Measurements from ENCODE around the gene GAA.

Gene GAA

GRCh38 chr17:80083136-80083661 is 18.2 kb upstream of the GAA start:
- no peaks in the 10 kb centered on the region for H3K9me3 ChIP-seq (ENCODE audit: low read length)
- H3K4me3 ChIP-seq (ENCODE audit: low read depth, low read length, poor library complexity, severe bottlenecking): no peak overlapping the region
- no peak overlapping the region for H3K4me2 ChIP-seq (ENCODE audit: low read length)
- no peaks in the 10 kb centered on the region for H3K4me1 ChIP-seq (ENCODE audit: insufficient read depth, low read length, severe bottlenecking)
- no peak overlapping the region for H3K9ac ChIP-seq (ENCODE audit: low read length)
- H3K36me3 ChIP-seq (ENCODE audit: insufficient read depth, low read length): no peaks in the 10 kb centered on the region
- no peak overlapping the region for H2AFZ ChIP-seq (ENCODE audit: low read length)
- H3K79me2 ChIP-seq (ENCODE audit: insufficient read depth, low read length): no peaks in the 10 kb centered on the region
- H3F3A ChIP-seq (ENCODE audit: insufficient read depth, low read length): no peaks in the 10 kb centered on the region
- no peak overlapping the region for H3K27ac ChIP-seq (ENCODE audit: low read depth, low read length, poor library complexity, severe bottlenecking)
- H4K20me1 ChIP-seq (ENCODE audit: insufficient read depth, low read length): no peaks in the 10 kb centered on the region
- no peaks in the 10 kb centered on the region for H3K27me3 ChIP-seq (ENCODE audit: insufficient read depth, low read length)
- TF ChIP-seq EZH2 (IDR thresholded peaks at IDR 0.05; ENCODE audit: borderline replicate concordance, low read length): no peak
- no peak for TF ChIP-seq CTCF (IDR thresholded peaks at IDR 0.05; ENCODE audit: low read length)
- H3K9me2 ChIP-seq (ENCODE audit: low read depth, low read length): no peaks in the 10 kb centered on the region

GRCh38 chr17:80084773-80085172 is 16.6 kb upstream of the GAA start:
- Histone ChIP-seq H3K27ac (ENCODE audit: low read depth, low read length, poor library complexity, severe bottlenecking) (no peak overlapping the region), H3K4me3 (ENCODE audit: low read depth, low read length, poor library complexity, severe bottlenecking) (no peak overlapping the region), H3K9ac (ENCODE audit: low read length) (no peak overlapping the region), H3K79me2 (ENCODE audit: insufficient read depth, low read length) (no peaks in the 10 kb centered on the region), H3K4me2 (ENCODE audit: low read length) (no peak overlapping the region), H3K4me1 (ENCODE audit: insufficient read depth, low read length, severe bottlenecking) (no peaks in the 10 kb centered on the region), H3K9me3 (ENCODE audit: low read length) (no peaks in the 10 kb centered on the region), H3K27me3 (ENCODE audit: insufficient read depth, low read length) (no peaks in the 10 kb centered on the region), H4K20me1 (ENCODE audit: insufficient read depth, low read length) (no peaks in the 10 kb centered on the region), H2AFZ (ENCODE audit: low read length) (no peak overlapping the region), H3K36me3 (ENCODE audit: insufficient read depth, low read length) (no peaks in the 10 kb centered on the region), H3F3A (ENCODE audit: insufficient read depth, low read length) (no peaks in the 10 kb centered on the region), H3K9me2 (ENCODE audit: low read depth, low read length) (no peaks in the 10 kb centered on the region)
- TF ChIP-seq CTCF (IDR thresholded peaks at IDR 0.05; ENCODE audit: low read length) (no peak), EZH2 (IDR thresholded peaks at IDR 0.05; ENCODE audit: borderline replicate concordance, low read length) (no peak)

- no peaks in the 10 kb centered on the region for H3F3A ChIP-seq (ENCODE audit: insufficient read depth, low read length)
- H3K4me1 ChIP-seq (ENCODE audit: insufficient read depth, low read length, severe bottlenecking): no peaks in the 10 kb centered on the region
- no peaks in the 10 kb centered on the region for H3K79me2 ChIP-seq (ENCODE audit: insufficient read depth, low read length)
- H3K9ac ChIP-seq (ENCODE audit: low read length): no peak overlapping the region
- H3K4me2 ChIP-seq (ENCODE audit: low read length): no peak overlapping the region
- no peaks in the 10 kb centered on the region for H4K20me1 ChIP-seq (ENCODE audit: insufficient read depth, low read length)
- no peak overlapping the region for H3K4me3 ChIP-seq (ENCODE audit: low read depth, low read length, poor library complexity, severe bottlenecking)
- H3K36me3 ChIP-seq (ENCODE audit: insufficient read depth, low read length): no peaks in the 10 kb centered on the region
- no peak for TF ChIP-seq CTCF (IDR thresholded peaks at IDR 0.05; ENCODE audit: low read length)
- TF ChIP-seq EZH2 (IDR thresholded peaks at IDR 0.05; ENCODE audit: borderline replicate concordance, low read length): no peak
- no peak overlapping the region for H3K27ac ChIP-seq (ENCODE audit: low read depth, low read length, poor library complexity, severe bottlenecking)
- H3K9me2 ChIP-seq (ENCODE audit: low read depth, low read length): no peaks in the 10 kb centered on the region
- no peak overlapping the region for H2AFZ ChIP-seq (ENCODE audit: low read length)
- no peaks in the 10 kb centered on the region for H3K9me3 ChIP-seq (ENCODE audit: low read length)
- H3K27me3 ChIP-seq (ENCODE audit: insufficient read depth, low read length): no peaks in the 10 kb centered on the region
These were observed 15.3 kb upstream of the GAA start for GRCh38 chr17:80086081-80086480.

Data from OCI-LY1 (cell line).